ENCODE data around the gene ATP6V1E1. TPM values are rescaled to one million over a fixed set of nuclear protein-coding genes. Genes with fewer than 3 reads are reported as not detected.

ATP6V1E1 gene
- total RNA-seq, 4 donors from 2014 or later: 88.6 to 132 (median 119) TPM

DNA sequence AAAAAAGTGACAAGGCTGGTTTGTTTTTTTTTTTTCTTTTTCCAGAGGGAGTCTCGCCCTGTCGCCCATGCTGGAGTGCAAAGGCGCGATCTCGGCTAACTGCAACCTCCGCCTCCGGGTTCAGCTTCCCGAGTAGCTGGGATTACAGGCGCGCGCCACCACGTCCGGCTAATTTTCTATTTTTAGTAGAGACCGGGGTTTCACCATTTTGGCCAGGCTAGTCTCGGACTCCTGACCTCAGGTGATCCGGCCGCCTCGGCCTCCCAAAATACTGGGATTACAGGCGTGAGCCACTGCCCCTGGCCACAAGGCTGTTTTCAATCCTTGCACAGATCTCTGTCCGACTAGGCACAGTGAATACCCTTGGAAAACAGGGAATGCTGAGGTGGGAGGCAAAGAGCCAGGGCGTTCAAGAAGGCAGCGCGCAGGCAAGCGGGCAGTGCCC is 566 bp downstream of the ATP6V1E1 start:
- no peak for DNase-seq
- Histone ChIP-seq H3K36me3 (no peaks in the 10 kb centered on the region), H3K4me1 (peaks cover 14 to 17% of the 10 kb centered on the region in 2 donors), H3K27me3 (no peaks in the 10 kb centered on the region), H3K27ac (peak overlapping the region in 2 of 3 donors; percentile 86 to 95), H3K9me3 (no peaks in the 10 kb centered on the region), H3K4me3 (replicated peaks in 1 of 3) (peak overlapping the region; percentile 94 to 98 (median 97))
- intact Hi-C loops (cut with DNase I): no loop called here
- TF ChIP-seq POLR2A (IDR thresholded peaks at IDR 0.05) (no peak), CTCF (IDR thresholded peaks at IDR 0.05) (no peak)
- WGBS, 2 donors: 12 to 13% methylated on average over 17 to 22 of the region's 24 CpGs

DNA sequence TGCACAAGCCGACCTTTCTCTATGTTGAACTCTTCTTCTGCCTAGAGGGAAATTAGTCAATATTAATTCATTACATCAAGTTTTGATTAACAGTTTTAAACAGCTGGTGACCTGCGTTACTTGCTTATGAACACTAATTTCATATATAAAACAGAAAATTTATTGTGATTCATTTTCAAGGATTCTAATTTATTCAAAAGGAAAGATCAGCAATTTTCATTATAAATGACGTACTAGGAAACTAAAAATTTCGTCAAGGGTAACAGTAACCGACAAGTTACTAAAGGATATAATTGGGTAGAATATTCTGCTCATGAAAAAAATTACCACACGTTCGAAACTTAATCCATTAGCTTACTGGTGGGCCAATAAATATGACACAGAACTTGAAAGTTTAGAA is 15.3 kb downstream of the ATP6V1E1 start:
- H3K4me3 ChIP-seq (replicated peaks in 1 of 3): no peak overlapping the region
- intact Hi-C loops (cut with DNase I): no loop called here
- no peak for DNase-seq
- TF ChIP-seq CTCF (IDR thresholded peaks at IDR 0.05) (no peak), POLR2A (IDR thresholded peaks at IDR 0.05) (no peak)
- no peaks in the 10 kb centered on the region for H3K9me3 ChIP-seq
- H3K27me3 ChIP-seq: no peaks in the 10 kb centered on the region
- peaks cover 20 to 36% of the 10 kb centered on the region in 2 donors for H3K36me3 ChIP-seq
- WGBS, 2 donors: 91 to 94% methylated on average over 7 of the region's 7 CpGs
- H3K4me1 ChIP-seq: no peaks in the 10 kb centered on the region
- no peak overlapping the region for H3K27ac ChIP-seq

GRCh38 chr22:17612057-17612456 is 16.5 kb downstream of the ATP6V1E1 start:
- TF ChIP-seq POLR2A (IDR thresholded peaks at IDR 0.05): no peak
- no peak overlapping the region for H3K4me3 ChIP-seq (replicated peaks in 1 of 3)
- no peak overlapping the region for H3K27ac ChIP-seq
- intact Hi-C loops (cut with DNase I): no loop called here
- H3K27me3 ChIP-seq: no peaks in the 10 kb centered on the region
- no peaks in the 10 kb centered on the region for H3K4me1 ChIP-seq
- H3K9me3 ChIP-seq: no peaks in the 10 kb centered on the region
- DNase-seq: no peak
- WGBS, 2 donors: 32 to 95% methylated on average over 3 of the region's 3 CpGs
- peaks cover 12 to 37% of the 10 kb centered on the region in 2 donors for H3K36me3 ChIP-seq

- H3K27me3 ChIP-seq: no peaks in the 10 kb centered on the region
- peaks cover 12 to 25% of the 10 kb centered on the region in 2 donors for H3K36me3 ChIP-seq
- TF ChIP-seq POLR2A (IDR thresholded peaks at IDR 0.05): no peak
- no peak for TF ChIP-seq CTCF (IDR thresholded peaks at IDR 0.05)
- no peak overlapping the region for H3K4me3 ChIP-seq (replicated peaks in 1 of 3)
- no peaks in the 10 kb centered on the region for H3K4me1 ChIP-seq
- H3K27ac ChIP-seq: no peak overlapping the region
- no peak for DNase-seq
- intact Hi-C loops (cut with DNase I): no loop called here
- no peaks in the 10 kb centered on the region for H3K9me3 ChIP-seq
- 92 to 97% methylated on average over 4 of the region's 4 CpGs for WGBS, 2 donors
Observed at GRCh38 chr22:17607891-17608521, 20.5 kb downstream of the ATP6V1E1 start.

DNA sequence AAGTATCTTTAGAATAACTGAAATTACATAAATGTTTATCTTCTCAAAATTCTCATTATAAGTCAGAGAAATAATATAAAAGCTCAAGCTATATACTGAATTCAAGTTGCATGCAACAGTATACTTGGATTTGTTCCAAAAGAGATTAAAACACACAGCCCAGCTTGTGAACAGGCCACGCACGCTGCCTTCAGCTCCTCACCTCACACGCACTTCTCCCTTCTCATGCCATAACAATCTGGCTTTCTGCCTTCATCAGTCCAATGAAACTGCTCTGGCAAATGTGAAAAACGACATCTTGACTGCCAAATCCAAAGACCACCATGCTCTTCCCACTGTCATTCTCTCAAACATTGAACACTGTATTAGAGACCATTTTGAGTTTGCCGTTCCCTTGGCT is 22.1 kb downstream of the ATP6V1E1 start:
- peaks cover 3 to 12% of the 10 kb centered on the region in 2 donors for H3K36me3 ChIP-seq
- no peaks in the 10 kb centered on the region for H3K4me1 ChIP-seq
- no peaks in the 10 kb centered on the region for H3K27me3 ChIP-seq
- H3K4me3 ChIP-seq (replicated peaks in 1 of 3): no peak overlapping the region
- H3K27ac ChIP-seq: no peak overlapping the region
- no peaks in the 10 kb centered on the region for H3K9me3 ChIP-seq
- WGBS, 2 donors: 79 to 82% methylated on average over 5 of the region's 5 CpGs
- intact Hi-C loops (cut with DNase I): no loop called here
- no peak for DNase-seq
- no peak for TF ChIP-seq POLR2A (IDR thresholded peaks at IDR 0.05)
- TF ChIP-seq CTCF (IDR thresholded peaks at IDR 0.05): no peak

All from thyroid gland (tissue), 4 donors.